Neural cell (in vitro differentiated cells): ENCODE results near the gene BLMH.

Experiments used
- CTCF ChIP-seq: fragments of 450-650 bp; IDR thresholded peaks from 2 replicates; pipeline ENCODE4 v1.5.1; 2014; ENCODE audit warnings: antibody characterized with exemption, mild to moderate bottlenecking, moderate library complexity; ENCODE audit not compliant: poor library complexity, severe bottlenecking
- POLR2AphosphoS5 ChIP-seq: IDR thresholded peaks from 2 replicates; pipeline ENCODE4 v1.6.1; 2012

- TF ChIP-seq POLR2AphosphoS5, result no peak
- TF ChIP-seq CTCF, result no peak
These were observed 1.7 kb downstream of the BLMH start for GRCh38 chr17:30290077-30290476.
